H1 (cell line): ENCODE results near the gene CHAC1. TPM values are rescaled to one million over a fixed set of nuclear protein-coding genes. Genes with fewer than 3 reads are reported as not detected.
A peak's percentile ranks its signal among the peaks of the same experiment; 100 is the strongest.

Experiments
- CTCF ChIA-PET: fragments of 300-600 bp; sonication (Branson Sonifier 250); formaldehyde crosslinking; loops from one replicate; lab custom pipeline; 2021; ENCODE audit not compliant: partially characterized antibody; lab: Charles Lee
- POLR2A ChIA-PET: fragments of 300-600 bp; sonication (Branson Sonifier 250); formaldehyde crosslinking; loops from one replicate; lab custom pipeline; 2021; ENCODE audit warnings: inconsistent platforms; ENCODE audit not compliant: partially characterized antibody; lab: Charles Lee
- DNase-seq, 2 experiments: peaks; one replicate each; pipeline versions ENCODE4 v3.0.0 to v3.0.0-alpha.2; 2010 to 2022; ENCODE audit warnings: low spot score in 2 of 2, low read depth in 1 of 2, mixed read lengths in 1 of 2
- FAIRE-seq: peaks from 2 replicates; lab custom pipeline; 2011; peaks lifted over from hg19 to GRCh38; lab: Jason Lieb, UNC
- H2AFZ ChIP-seq: 2 replicates; pipeline ENCODE4 v1.8.1; 2012; ENCODE audit warnings: low read length, inconsistent platforms
- H2AK5ac ChIP-seq: 2 replicates; pipeline ENCODE4 v1.6.1; 2013; ENCODE audit warnings: low read depth, low read length
- H2BK120ac ChIP-seq: replicated peaks from 2 replicates; pipeline ENCODE3; 2013; ENCODE audit warnings: low read depth, low read length, inconsistent platforms
- H2BK12ac ChIP-seq: 2 replicates; pipeline ENCODE4 v1.6.1; 2013; ENCODE audit warnings: low read depth, low read length
- H2BK15ac ChIP-seq: 2 replicates; pipeline ENCODE4 v1.6.1; 2013; ENCODE audit warnings: low read length
- H2BK20ac ChIP-seq: 2 replicates; pipeline ENCODE4 v1.6.1; 2013; ENCODE audit warnings: low read length
- H2BK5ac ChIP-seq: 2 replicates; pipeline ENCODE4 v1.6.1; 2013; ENCODE audit warnings: low read depth, low read length
- H3K14ac ChIP-seq: 2 replicates; pipeline ENCODE4 v1.6.1; 2013; ENCODE audit warnings: inconsistent platforms; ENCODE audit not compliant: insufficient read length
- H3K18ac ChIP-seq: 2 replicates; pipeline ENCODE4 v1.6.1; 2013; ENCODE audit warnings: low read length; ENCODE audit errors: extremely low read depth
- H3K23ac ChIP-seq: 2 replicates; pipeline ENCODE4 v1.6.1; 2013; ENCODE audit warnings: inconsistent platforms; ENCODE audit not compliant: insufficient read length
- H3K23me2 ChIP-seq: 2 replicates; pipeline ENCODE4 v1.6.1; 2013; ENCODE audit warnings: low read depth, low read length
- H3K27ac ChIP-seq: 2 replicates; pipeline ENCODE4 v1.6.1; 2011; ENCODE audit warnings: low read depth, low read length, inconsistent platforms
- H3K27me3 ChIP-seq, 4 experiments: replicated peaks in 1 of 4; 1 replicate in 1 of 4; 2 replicates in 3 of 4; pipeline versions ENCODE4 v1.6.1 to v1.8.1; 2011 to 2013; ENCODE audit warnings: low read length in 3 of 4, mild to moderate bottlenecking in 3 of 4, inconsistent platforms in 2 of 4, mixed read lengths in 2 of 4, moderate library complexity in 1 of 4; ENCODE audit not compliant: control insufficient read depth in 3 of 4, insufficient read depth in 3 of 4; ENCODE audit errors: extremely low read depth in 1 of 4
- H3K36me3 ChIP-seq, 4 experiments: 2 replicates each; pipeline versions ENCODE4 v1.6.1 to v1.8.1; 2011 to 2013; ENCODE audit warnings: mild to moderate bottlenecking in 4 of 4, low read length in 3 of 4, moderate library complexity in 2 of 4, control low read depth in 1 of 4, inconsistent platforms in 1 of 4; ENCODE audit not compliant: insufficient read depth in 4 of 4, control insufficient read depth in 2 of 4
- H3K4ac ChIP-seq: replicated peaks from 2 replicates; pipeline ENCODE3; 2013; ENCODE audit warnings: low read length, low read depth, mixed read lengths, inconsistent platforms; ENCODE audit not compliant: insufficient read length
- H3K4me1 ChIP-seq, 4 experiments: replicated peaks in 1 of 4; 1 replicate in 1 of 4; 2 replicates in 3 of 4; pipeline versions ENCODE4 v1.6.1 to v1.8.1; 2011 to 2013; ENCODE audit warnings: low read length in 3 of 4, inconsistent platforms in 2 of 4, mixed read lengths in 1 of 4; ENCODE audit not compliant: insufficient read depth in 4 of 4, control insufficient read depth in 3 of 4
- H3K4me2 ChIP-seq, 2 experiments: 2 replicates each; pipeline versions ENCODE4 v1.6.1 to v1.8.1; 2011 to 2013; ENCODE audit warnings: low read depth in 2 of 2, low read length in 2 of 2, control low read depth in 1 of 2, inconsistent platforms in 1 of 2, mild to moderate bottlenecking in 1 of 2; ENCODE audit not compliant: insufficient read depth in 1 of 2
- H3K4me3 ChIP-seq, 4 experiments: fragments of 200-600, 300-600 bp in 1 of 4; sonication (generic), shearing (Covaris generic), sonication (Bioruptor Twin) in 1 of 4; 2 replicates each; pipeline versions ENCODE4 v1.5.1 to v1.8.1; 2011 to 2016; ENCODE audit warnings: low read length in 4 of 4, low read depth in 3 of 4, control low read depth in 2 of 4, inconsistent platforms in 2 of 4, mild to moderate bottlenecking in 2 of 4, mixed read lengths in 1 of 4, moderate library complexity in 1 of 4; ENCODE audit not compliant: insufficient read depth in 2 of 4; ENCODE audit errors: extremely low read depth in 1 of 4
- H3K56ac ChIP-seq: replicated peaks from 2 replicates; pipeline ENCODE3; 2013; ENCODE audit warnings: low read depth, mild to moderate bottlenecking, mixed read lengths, low read length, inconsistent platforms; ENCODE audit not compliant: insufficient read length
- H3K79me1 ChIP-seq: 2 replicates; pipeline ENCODE4 v1.6.1; 2013; ENCODE audit warnings: low read depth, low read length, control low read depth
- H3K79me2 ChIP-seq, 2 experiments: 2 replicates each; pipeline versions ENCODE4 v1.6.1 to v1.8.1; 2012 to 2013; ENCODE audit warnings: low read length in 2 of 2, mild to moderate bottlenecking in 2 of 2, inconsistent platforms in 1 of 2; ENCODE audit not compliant: insufficient read depth in 2 of 2, control insufficient read depth in 1 of 2
- H3K9ac ChIP-seq, 4 experiments: replicated peaks in 1 of 4; 1 replicate in 1 of 4; 2 replicates in 3 of 4; pipeline versions ENCODE4 v1.6.1 to v1.8.1; 2011 to 2013; ENCODE audit warnings: low read depth in 3 of 4, low read length in 3 of 4, control low read depth in 2 of 4, mild to moderate bottlenecking in 2 of 4, moderate library complexity in 2 of 4, inconsistent platforms in 1 of 4; ENCODE audit errors: extremely low read depth in 1 of 4
- H3K9me3 ChIP-seq, 2 experiments: 2 replicates each; pipeline versions ENCODE4 v1.6.1 to v1.8.1; 2012 to 2013; ENCODE audit warnings: mild to moderate bottlenecking in 2 of 2, moderate library complexity in 2 of 2, control low read depth in 1 of 2, inconsistent platforms in 1 of 2, low read depth in 1 of 2, low read length in 1 of 2, mixed read lengths in 1 of 2; ENCODE audit not compliant: insufficient read depth in 2 of 2
- H4K20me1 ChIP-seq, 2 experiments: replicated peaks in 1 of 2; 2 replicates each; pipeline versions ENCODE3 to v1.8.1; 2011 to 2013; ENCODE audit warnings: inconsistent platforms in 2 of 2, low read length in 2 of 2, mild to moderate bottlenecking in 1 of 2; ENCODE audit not compliant: insufficient read depth in 2 of 2, control insufficient read depth in 1 of 2
- H4K5ac ChIP-seq: 2 replicates; pipeline ENCODE4 v1.6.1; 2013; ENCODE audit warnings: low read length, low read depth, mixed read lengths, inconsistent platforms; ENCODE audit not compliant: insufficient read length
- H4K8ac ChIP-seq: 2 replicates; pipeline ENCODE4 v1.8.0; 2013; ENCODE audit warnings: mild to moderate bottlenecking, moderate library complexity, low read length, inconsistent platforms; ENCODE audit not compliant: insufficient read depth; ENCODE audit errors: extremely low read depth
- H4K91ac ChIP-seq: replicated peaks from 2 replicates; pipeline ENCODE3; 2013; ENCODE audit warnings: low read length, mixed read lengths, inconsistent platforms; ENCODE audit not compliant: insufficient read length
- CBX5 ChIP-seq: fragments of 300-800, 300-1000 bp; sonication (generic); IDR thresholded peaks from 2 replicates; pipeline ENCODE4 v1.7.1; 2016; ENCODE audit warnings: antibody characterized with exemption, low read length, low read depth
- POLR2AphosphoS5 ChIP-seq: IDR thresholded peaks from 2 replicates; pipeline ENCODE4 v1.6.1; 2011; ENCODE audit warnings: low read depth, low read length
- SAP30 ChIP-seq: fragments of 300-600 bp; sonication (generic); IDR thresholded peaks from 2 replicates; pipeline ENCODE4 v1.7.1; 2012; ENCODE audit warnings: low read length, moderate library complexity, mild to moderate bottlenecking, inconsistent platforms; ENCODE audit not compliant: insufficient read depth, insufficient replicate concordance
- SIX5 ChIP-seq: IDR thresholded peaks from 2 replicates; pipeline ENCODE4 v1.6.1; 2011; ENCODE audit warnings: mild to moderate bottlenecking, low read depth, low read length
- YY1 ChIP-seq: IDR thresholded peaks from 2 replicates; pipeline ENCODE4 v1.6.1; 2011; ENCODE audit warnings: low read depth, mild to moderate bottlenecking, low read length
- WGBS, 2 experiments: shearing (Covaris generic) in 1 of 2; methylation state at CpG; one replicate each; pipeline versions ENCODE4 v1.1.6 to v1.1.7; 2013 to 2015; ENCODE audit warnings: low lambda C conversion rate in 2 of 2, mixed read lengths in 2 of 2, inconsistent platforms in 1 of 2, low coverage in 1 of 2, missing lambda C conversion rate in 1 of 2; ENCODE audit not compliant: insufficient replicate concordance in 2 of 2, insufficient coverage in 1 of 2, insufficient read length in 1 of 2; ENCODE audit errors: extremely low coverage in 1 of 2, missing lambda C conversion rate in 1 of 2; 5-methylcytosine and 5-hydroxymethylcytosine counted together
- polyA plus RNA-seq, 7 experiments: library from polyadenylated mRNA; depleted of rRNA in 3 of 7; stranded (reverse) in 5 of 7; unstranded in 2 of 7; fragments of >200 nt in 5 of 7; fragments of 200-250 nt in 2 of 7; gene quantifications; 1 replicate in 5 of 7; 2 replicates in 1 of 7; 4 replicates in 1 of 7; pipeline versions ENCODE4 v1.2.1 to v1.2.3, GENCODE V29; 2011 to 2013; ENCODE audit warnings: missing spikeins in 2 of 7, mixed read lengths in 2 of 7
- total RNA-seq: library from RNA; stranded (reverse); fragmentation: NEBNext Ultra II Directional; extraction: Animal tissue kit (Norgen Biotek cat#: 25700); gene quantifications from 2 replicates; pipeline ENCODE4 v1.2.1, GENCODE V29; 2021

Gene CHAC1
- total and polyA plus RNA-seq, 2 of the 8 experiments (the other 6 are each of a cell fraction or from before 2014, with no cell fraction given), result 34.3 to 159 TPM

GRCh38 chr15:40956541-40956982, 3.3 kb downstream of the CHAC1 start:
- H4K8ac ChIP-seq, result no peak overlapping the region
- H3K79me1 ChIP-seq, result no peaks in the 10 kb centered on the region; the same call in 1 of the 2 replicates
- H3K79me2 ChIP-seq, result peaks cover 0 to 28% of the 10 kb centered on the region in 2 experiments; a peak in 2 of 4 replicates
- peaks cover 10% of the 10 kb centered on the region for H3K23me2 ChIP-seq
- H2BK12ac ChIP-seq, result no peak overlapping the region
- H3K14ac ChIP-seq, result no peak overlapping the region
- no peak overlapping the region for H2BK120ac ChIP-seq
- no peak overlapping the region for H3K27ac ChIP-seq
- TF ChIP-seq YY1, result no peak
- peak; percentile 88 for TF ChIP-seq POLR2AphosphoS5
- TF ChIP-seq SIX5, result no peak
- no peak for TF ChIP-seq CBX5
- TF ChIP-seq SAP30, result no peak
- H2AFZ ChIP-seq, result no peak overlapping the region
- peaks cover 8 to 33% (median 12%) of the 10 kb centered on the region in 4 experiments for H3K36me3 ChIP-seq
- H2AK5ac ChIP-seq, result no peak overlapping the region
- H3K9me3 ChIP-seq, result no peaks in the 10 kb centered on the region
- H2BK5ac ChIP-seq, result no peak overlapping the region
- ChIA-PET POLR2A (interaction anchor here (0.7 to 43.8 kb wide), 14 partner anchors 5 to 376 kb away, joined by 3 to 1505 read pairs (median 6); partner anchors contain the start of genes CHAC1, DLL4, NUSAP1 and OIP5), CTCF (interaction anchor here (1.1 to 4.7 kb wide), 4 partner anchors 15 to 51 kb away, joined by 3 to 48 read pairs (median 15); partner anchors contain the start of gene DLL4)
- no peak overlapping the region for H4K91ac ChIP-seq
- H3K9ac ChIP-seq, result no peak overlapping the region
- H3K4me1 ChIP-seq, result peaks cover 2 to 11% (median 8%) of the 10 kb centered on the region in 4 experiments; a peak in 6 of 7 replicates
- no peak for FAIRE-seq
- H3K23ac ChIP-seq, result no peak overlapping the region
- 98% methylated on average over 3 of the region's 3 CpGs; no CpG with 5 or more reads in 1 of the 2 experiments for WGBS, 2 experiments
- DNase-seq, result no peak
- H3K27me3 ChIP-seq, result no peaks in the 10 kb centered on the region
- peak overlapping the region in 1 of 4 experiments; percentile 92; a peak in 1 of 8 replicates for H3K4me3 ChIP-seq
- H2BK20ac ChIP-seq, result no peak overlapping the region
- H3K4ac ChIP-seq, result no peak overlapping the region
- H2BK15ac ChIP-seq, result no peak overlapping the region
- H3K56ac ChIP-seq, result no peak overlapping the region
- H3K4me2 ChIP-seq, result peak overlapping the region in 1 of 2 experiments; percentile 84; a peak in 1 of 4 replicates
- peaks cover 0 to 12% of the 10 kb centered on the region in 2 experiments for H4K20me1 ChIP-seq
- no peak overlapping the region for H4K5ac ChIP-seq
- no peak overlapping the region for H3K18ac ChIP-seq
